Measurements from ENCODE around the gene PALB2. TPM values are rescaled to one million over a fixed set of nuclear protein-coding genes. Genes with fewer than 3 reads are reported as not detected.

PALB2 gene
- total and polyA plus RNA-seq, 2 experiments from 2014 or later: 24.2 to 34.0 TPM

- TF ChIP-seq CREB1 (CRISPR knock-in tag; IDR thresholded peaks at IDR 0.05; ENCODE audit: low read depth) (no peak), REST (IDR thresholded peaks at IDR 0.05; ENCODE audit: unreplicated experiment) (no peak), NANOG (IDR thresholded peaks at IDR 0.05; ENCODE audit: borderline replicate concordance) (no peak), ETS1 (IDR thresholded peaks at IDR 0.05) (no peak), STAT1 (IDR thresholded peaks at IDR 0.05; ENCODE audit: unreplicated experiment) (no peak)
These were observed 5.2 kb downstream of the PALB2 start (continued) for GRCh38 chr16:23635958-23636357.

GRCh38 chr16:23634461-23635036, 6.6 kb downstream of the PALB2 start:
- no peak for ATAC-seq
- H3K36me3 ChIP-seq (ENCODE audit: insufficient read depth): peaks cover 66% of the 10 kb centered on the region
- no peak overlapping the region for H3K4me3 Mint-ChIP-seq
- H3K9me2 ChIP-seq (ENCODE audit: insufficient read depth): no peaks in the 10 kb centered on the region
- no peak for DNase-seq (ENCODE audit: low spot score)
- H3K9me3 Mint-ChIP-seq: no peaks in the 10 kb centered on the region
- H4K20me1 ChIP-seq (replicated peaks; ENCODE audit: insufficient read depth): peaks cover 19% of the 10 kb centered on the region; the same call in 1 of the 2 replicates
- H3K27ac Mint-ChIP-seq: no peak overlapping the region
- H3K27me3 Mint-ChIP-seq (ENCODE audit: insufficient read depth, low read depth, poor library complexity): no peaks in the 10 kb centered on the region
- no peak overlapping the region for H3K27ac ChIP-seq (ENCODE audit: low read depth)
- no peak overlapping the region for H3K4me3 ChIP-seq
- H3K4me2 ChIP-seq: no peak overlapping the region
- no peaks in the 10 kb centered on the region for H3K4me1 ChIP-seq (ENCODE audit: insufficient read depth)
- H3K27me3 ChIP-seq (ENCODE audit: insufficient read depth): no peaks in the 10 kb centered on the region
- peaks cover 61% of the 10 kb centered on the region for H3K36me3 Mint-ChIP-seq (ENCODE audit: low read depth)
- H3K79me2 ChIP-seq (replicated peaks; ENCODE audit: insufficient read depth): peaks cover 50% of the 10 kb centered on the region
- H3F3A ChIP-seq (replicated peaks; ENCODE audit: low read depth): 0 out of 2 replicates have a peak, but pooled peaks cover 3% of the 10 kb centered on the region
- no peaks in the 10 kb centered on the region for H3K4me1 Mint-ChIP-seq
- H2AFZ ChIP-seq: no peak overlapping the region
- no peak for TF ChIP-seq NANOG (IDR thresholded peaks at IDR 0.05; ENCODE audit: borderline replicate concordance)
- TF ChIP-seq ZNF462 (CRISPR knock-in tag; IDR thresholded peaks at IDR 0.05): no peak
- TF ChIP-seq CTCF (conservative IDR thresholded peaks at IDR 0.05; ENCODE audit: low read depth in 2 of 2): no peak
- no peak for TF ChIP-seq ZNF331 (CRISPR knock-in tag; IDR thresholded peaks at IDR 0.05; ENCODE audit: low read depth)
- no peak for TF ChIP-seq ETS1 (IDR thresholded peaks at IDR 0.05)
- no peak for TF ChIP-seq CREB1 (CRISPR knock-in tag; IDR thresholded peaks at IDR 0.05; ENCODE audit: low read depth)
- TF ChIP-seq POLR2AphosphoS5 (IDR thresholded peaks at IDR 0.05; ENCODE audit: low read depth): no peak

Measured in GM23338 (cell line).